ENCODE results near the gene SPRED2. TPM values are rescaled to one million over a fixed set of nuclear protein-coding genes. Genes with fewer than 3 reads are reported as not detected.

SPRED2 gene
- total RNA-seq, 1 donor from 2014 or later, result 18.4 TPM

- intact Hi-C loops (cut with DNase I), result no loop called here
- Histone ChIP-seq H3K36me3 (no peaks in the 10 kb centered on the region), H3K4me3 (no peak overlapping the region), H3K27me3 (no peaks in the 10 kb centered on the region), H3K9me3 (no peaks in the 10 kb centered on the region), H3K4me1 (peaks cover 30% of the 10 kb centered on the region), H3K27ac (no peak overlapping the region)
- TF ChIP-seq CTCF (IDR thresholded peaks at IDR 0.05), result no peak
- TF ChIP-seq POLR2AphosphoS5 (IDR thresholded peaks at IDR 0.05; ENCODE audit: insufficient read depth in 1 of 2, low read depth in 1 of 2), result no peak
- TF ChIP-seq POLR2A (IDR thresholded peaks at IDR 0.05), result no peak
- no peak for DNase-seq (ENCODE audit: extremely low spot score in 2 of 2)
Measured at GRCh38 chr2:65409045-65409444, 23.4 kb downstream of the SPRED2 start.

- TF ChIP-seq POLR2AphosphoS5 (IDR thresholded peaks at IDR 0.05; ENCODE audit: insufficient read depth in 1 of 2, low read depth in 1 of 2) (no peak), POLR2A (IDR thresholded peaks at IDR 0.05) (no peak), CTCF (IDR thresholded peaks at IDR 0.05) (no peak)
- Histone ChIP-seq H3K4me3 (no peak overlapping the region), H3K27me3 (no peaks in the 10 kb centered on the region), H3K4me1 (peaks cover 43% of the 10 kb centered on the region), H3K27ac (no peak overlapping the region), H3K9me3 (no peaks in the 10 kb centered on the region), H3K36me3 (no peaks in the 10 kb centered on the region)
- DNase-seq (ENCODE audit: extremely low spot score in 2 of 2), result no peak
- intact Hi-C loops (cut with DNase I), result no loop called here
Measured at GRCh38 chr2:65407240-65407639, 25.2 kb downstream of the SPRED2 start.

GRCh38 chr2:65404988-65405697 is 27.3 kb downstream of the SPRED2 start:
- no peak overlapping the region for H3K27ac ChIP-seq
- peaks cover 39% of the 10 kb centered on the region for H3K4me1 ChIP-seq
- H3K36me3 ChIP-seq, result no peaks in the 10 kb centered on the region
- no peak for DNase-seq (ENCODE audit: extremely low spot score in 2 of 2)
- H3K4me3 ChIP-seq, result no peak overlapping the region
- no peaks in the 10 kb centered on the region for H3K9me3 ChIP-seq
- no peaks in the 10 kb centered on the region for H3K27me3 ChIP-seq
- intact Hi-C loops (cut with DNase I), result no loop called here
- TF ChIP-seq POLR2A (IDR thresholded peaks at IDR 0.05) (no peak), POLR2AphosphoS5 (IDR thresholded peaks at IDR 0.05; ENCODE audit: insufficient read depth in 1 of 2, low read depth in 1 of 2) (no peak), CTCF (IDR thresholded peaks at IDR 0.05) (no peak)

GRCh38 chr2:65403529-65403915 is 28.9 kb downstream of the SPRED2 start:
- Histone ChIP-seq H3K27me3 (no peaks in the 10 kb centered on the region), H3K9me3 (no peaks in the 10 kb centered on the region), H3K4me3 (no peak overlapping the region), H3K27ac (no peak overlapping the region), H3K4me1 (peaks cover 39% of the 10 kb centered on the region), H3K36me3 (no peaks in the 10 kb centered on the region)
- no peak for TF ChIP-seq CTCF (IDR thresholded peaks at IDR 0.05)
- TF ChIP-seq POLR2AphosphoS5 (IDR thresholded peaks at IDR 0.05; ENCODE audit: insufficient read depth in 1 of 2, low read depth in 1 of 2), result no peak
- no peak for TF ChIP-seq POLR2A (IDR thresholded peaks at IDR 0.05)
- no peak for DNase-seq (ENCODE audit: extremely low spot score in 2 of 2)
- intact Hi-C loops (cut with DNase I), result no loop called here

- TF ChIP-seq POLR2A (IDR thresholded peaks at IDR 0.05) (no peak), POLR2AphosphoS5 (IDR thresholded peaks at IDR 0.05; ENCODE audit: insufficient read depth in 1 of 2, low read depth in 1 of 2) (no peak), CTCF (IDR thresholded peaks at IDR 0.05) (no peak)
- Histone ChIP-seq H3K9me3 (no peaks in the 10 kb centered on the region), H3K4me1 (peaks cover 42% of the 10 kb centered on the region), H3K27me3 (no peaks in the 10 kb centered on the region), H3K36me3 (no peaks in the 10 kb centered on the region), H3K4me3 (no peak overlapping the region), H3K27ac (no peak overlapping the region)
- DNase-seq (ENCODE audit: extremely low spot score in 2 of 2), result no peak
- intact Hi-C loops (cut with DNase I), result no loop called here
Measured at GRCh38 chr2:65402780-65403528, 29.4 kb downstream of the SPRED2 start.

Data from vagina (tissue), 2 donors.